Fibroblast of lung (primary cell): ENCODE results near the gene REM1. TPM values are rescaled to one million over a fixed set of nuclear protein-coding genes. Genes with fewer than 3 reads are reported as not detected.
"Not testable (repeated sequence)": the region's sequence is repeated elsewhere in the genome, so short reads cannot be mapped to it uniquely, and the experiment has no call there.

Experiments
- DNase-seq, 2 donors: peaks; one replicate each; pipeline versions ENCODE4 v3.0.0 to v3.0.0-alpha.2; 2010; ENCODE audit warnings: low read depth in 2 of 2
- H2AFZ ChIP-seq: 2 replicates; pipeline ENCODE4 v1.5.1; 2012; ENCODE audit warnings: low read length, control low read depth, inconsistent platforms
- H3K27ac ChIP-seq: 2 replicates; pipeline ENCODE4 v1.5.1; 2011; ENCODE audit warnings: low read length, control low read depth; ENCODE audit not compliant: insufficient read depth
- H3K27me3 ChIP-seq: 2 replicates; pipeline ENCODE4 v1.5.1; 2011; ENCODE audit warnings: mild to moderate bottlenecking, low read length; ENCODE audit not compliant: control insufficient read depth, insufficient read depth
- H3K36me3 ChIP-seq: 2 replicates; pipeline ENCODE4 v1.5.1; 2011; ENCODE audit warnings: low read length; ENCODE audit not compliant: control insufficient read depth, insufficient read depth
- H3K4me1 ChIP-seq: 2 replicates; pipeline ENCODE4 v1.5.1; 2011; ENCODE audit warnings: low read length; ENCODE audit not compliant: control insufficient read depth, insufficient read depth; ENCODE audit errors: extremely low read depth
- H3K4me2 ChIP-seq: 2 replicates; pipeline ENCODE4 v1.5.1; 2011; ENCODE audit warnings: low read length, control low read depth; ENCODE audit not compliant: insufficient read depth; ENCODE audit errors: extremely low read depth
- H3K4me3 ChIP-seq, 4 experiments: fragments of 200-600 bp in 1 of 4; sonication (generic) in 1 of 4; replicated peaks in 1 of 4; 2 replicates each; pipeline ENCODE4 v1.5.1; 2011 to 2016; ENCODE audit warnings: low read length in 4 of 4, low read depth in 3 of 4, mild to moderate bottlenecking in 3 of 4, control low read depth in 2 of 4, inconsistent platforms in 1 of 4, mixed read lengths in 1 of 4; ENCODE audit not compliant: insufficient read depth in 1 of 4; ENCODE audit errors: control extremely low read depth in 1 of 4
- H3K79me2 ChIP-seq: 2 replicates; pipeline ENCODE4 v1.5.1; 2012; ENCODE audit warnings: mild to moderate bottlenecking, low read length, inconsistent platforms; ENCODE audit not compliant: control insufficient read depth, insufficient read depth
- H3K9ac ChIP-seq: 2 replicates; pipeline ENCODE4 v1.5.1; 2011; ENCODE audit warnings: mild to moderate bottlenecking, low read length, control low read depth; ENCODE audit not compliant: insufficient read depth
- H3K9me3 ChIP-seq: 2 replicates; pipeline ENCODE4 v1.5.1; 2012; ENCODE audit warnings: low read depth, low read length; ENCODE audit not compliant: control insufficient read depth, insufficient read depth
- H4K20me1 ChIP-seq: 2 replicates; pipeline ENCODE4 v1.5.1; 2011; ENCODE audit warnings: low read length; ENCODE audit not compliant: control insufficient read depth, insufficient read depth; ENCODE audit errors: extremely low read depth
- EZH2 ChIP-seq: IDR thresholded peaks from 2 replicates; pipeline ENCODE4 v1.5.1; 2012; ENCODE audit warnings: low read length, control low read depth, mild to moderate bottlenecking; ENCODE audit errors: missing control alignments
- polyA plus RNA-seq, 2 donors: library from polyadenylated mRNA; depleted of rRNA in 1 of 2; stranded (reverse) in 1 of 2; unstranded in 1 of 2; fragments of >200 nt; gene quantifications; 2 replicates each; pipeline ENCODE4 v1.2.1, GENCODE V29; 2011 to 2012; ENCODE audit warnings: missing spikeins in 1 of 2
- total RNA-seq: library from RNA; depleted of rRNA; stranded (reverse); fragments of >200 nt; gene quantifications from 2 replicates; pipeline ENCODE4 v1.2.1, GENCODE V29; 2014
- TF ChIP-seq, protein P1 (sequence below), 2 donors: IDR thresholded peaks in 1 of 2; conservative IDR thresholded peaks in 1 of 2; 1 replicate in 1 of 2; 2 replicates in 1 of 2; pipeline ENCODE4 v1.5.1; 2011 to 2012; ENCODE audit warnings: low read length in 2 of 2, control low read depth in 1 of 2, inconsistent platforms in 1 of 2, low read depth in 1 of 2, mild to moderate bottlenecking in 1 of 2

The REM1 gene
- total and polyA plus RNA-seq, 2 donors (not counting 1 experiment from before 2014, with no cell fraction given) = not detected

DNA sequence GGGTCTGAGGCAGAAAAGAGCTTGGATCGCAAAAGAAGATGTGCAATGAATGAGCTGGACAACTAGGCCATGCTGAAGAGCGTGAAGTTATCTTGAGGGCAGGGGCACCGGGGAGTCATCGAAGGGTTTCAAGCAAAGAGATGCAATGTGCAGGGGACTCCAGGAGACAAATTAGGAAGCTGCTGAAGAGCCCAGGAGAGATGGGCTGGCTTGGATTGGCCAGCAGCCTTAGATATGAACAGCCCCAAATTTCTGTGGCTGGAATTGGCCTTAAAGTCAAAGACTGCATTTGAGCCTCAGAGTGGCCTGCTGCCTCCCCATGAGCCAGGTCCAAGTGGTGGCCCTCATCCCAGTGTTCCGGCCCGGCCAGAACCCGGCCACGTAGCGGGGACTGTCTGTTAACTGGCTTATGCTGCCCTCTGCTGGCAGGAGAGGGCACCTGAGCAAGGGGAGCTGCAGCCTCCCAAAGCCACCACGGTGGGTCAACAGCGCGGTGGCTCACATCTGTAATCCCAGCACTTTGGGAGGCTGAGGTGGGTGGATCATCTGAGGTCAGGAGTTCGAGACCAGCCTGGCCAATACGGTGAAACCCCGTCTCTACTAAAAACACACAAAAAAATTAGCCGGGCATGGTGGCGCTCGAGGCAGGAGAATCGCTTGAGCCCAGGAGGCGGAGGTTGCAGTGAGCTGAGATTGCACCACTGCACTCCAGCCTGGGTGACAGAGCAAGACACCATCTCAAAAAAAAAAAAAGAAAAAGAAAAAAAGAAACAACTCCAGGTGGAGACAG is 28.0 kb downstream of the REM1 start:
- TF ChIP-seq, protein P1, sequence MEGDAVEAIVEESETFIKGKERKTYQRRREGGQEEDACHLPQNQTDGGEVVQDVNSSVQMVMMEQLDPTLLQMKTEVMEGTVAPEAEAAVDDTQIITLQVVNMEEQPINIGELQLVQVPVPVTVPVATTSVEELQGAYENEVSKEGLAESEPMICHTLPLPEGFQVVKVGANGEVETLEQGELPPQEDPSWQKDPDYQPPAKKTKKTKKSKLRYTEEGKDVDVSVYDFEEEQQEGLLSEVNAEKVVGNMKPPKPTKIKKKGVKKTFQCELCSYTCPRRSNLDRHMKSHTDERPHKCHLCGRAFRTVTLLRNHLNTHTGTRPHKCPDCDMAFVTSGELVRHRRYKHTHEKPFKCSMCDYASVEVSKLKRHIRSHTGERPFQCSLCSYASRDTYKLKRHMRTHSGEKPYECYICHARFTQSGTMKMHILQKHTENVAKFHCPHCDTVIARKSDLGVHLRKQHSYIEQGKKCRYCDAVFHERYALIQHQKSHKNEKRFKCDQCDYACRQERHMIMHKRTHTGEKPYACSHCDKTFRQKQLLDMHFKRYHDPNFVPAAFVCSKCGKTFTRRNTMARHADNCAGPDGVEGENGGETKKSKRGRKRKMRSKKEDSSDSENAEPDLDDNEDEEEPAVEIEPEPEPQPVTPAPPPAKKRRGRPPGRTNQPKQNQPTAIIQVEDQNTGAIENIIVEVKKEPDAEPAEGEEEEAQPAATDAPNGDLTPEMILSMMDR (conservative IDR thresholded peaks at IDR 0.05 in 1 of 2, IDR thresholded peaks at IDR 0.05 in 1 of 2; ENCODE audit: low read depth in 1 of 2, low read length in 2 of 2) = peak; percentile 84 to 86
- H3K4me1 ChIP-seq, H3K9ac ChIP-seq, H3K36me3 ChIP-seq, H3K27me3 ChIP-seq, H3K79me2 ChIP-seq, H2AFZ ChIP-seq, H3K4me2 ChIP-seq, H4K20me1 ChIP-seq, H3K4me3 ChIP-seq, H3K27ac ChIP-seq, H3K9me3 ChIP-seq: not testable (repeated sequence)
- DNase-seq = peak; percentile 53 to 72

DNA sequence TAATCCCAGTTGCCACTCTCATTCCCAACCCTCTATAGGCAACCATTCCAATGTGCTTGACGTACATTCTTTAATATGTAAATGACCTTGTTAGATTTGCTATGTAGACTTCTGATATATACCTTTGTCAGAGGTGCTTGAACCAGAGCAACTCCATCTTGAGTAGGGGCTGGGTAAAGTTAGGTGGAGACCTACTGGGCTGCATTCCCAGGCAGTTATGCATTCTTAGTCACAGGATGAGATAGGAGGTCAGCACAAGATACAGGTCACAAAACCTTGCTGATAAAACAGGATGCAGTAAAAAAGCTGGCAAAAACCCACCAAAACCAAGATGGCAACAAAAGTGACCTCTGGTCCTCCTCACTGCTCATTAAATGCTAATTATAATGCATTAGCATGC is 30.8 kb downstream of the REM1 start:
- Histone ChIP-seq H3K4me3 (no peak overlapping the region), H2AFZ (no peak overlapping the region), H3K4me1 (no peaks in the 10 kb centered on the region), H3K27ac (no peak overlapping the region), H3K79me2 (no peaks in the 10 kb centered on the region), H3K27me3 (no peaks in the 10 kb centered on the region), H3K9me3 (no peaks in the 10 kb centered on the region), H3K36me3 (no peaks in the 10 kb centered on the region), H3K4me2 (no peak overlapping the region), H3K9ac (no peak overlapping the region), H4K20me1 (no peaks in the 10 kb centered on the region)
- DNase-seq = no peak
- TF ChIP-seq, protein P1 (conservative IDR thresholded peaks at IDR 0.05 in 1 of 2, IDR thresholded peaks at IDR 0.05 in 1 of 2; ENCODE audit: low read depth in 1 of 2, low read length in 2 of 2) = no peak
- no peak for TF ChIP-seq EZH2

GRCh38 chr20:31508517-31509244 is 33.6 kb downstream of the REM1 start:
- H3K4me1 ChIP-seq = no peaks in the 10 kb centered on the region
- TF ChIP-seq EZH2 = no peak
- TF ChIP-seq, protein P1 (conservative IDR thresholded peaks at IDR 0.05 in 1 of 2, IDR thresholded peaks at IDR 0.05 in 1 of 2; ENCODE audit: low read depth in 1 of 2, low read length in 2 of 2) = no peak
- H3K27ac ChIP-seq = no peak overlapping the region
- H3K9ac ChIP-seq = no peak overlapping the region
- H3K4me2 ChIP-seq = no peak overlapping the region
- H4K20me1 ChIP-seq = no peaks in the 10 kb centered on the region
- no peak overlapping the region for H3K4me3 ChIP-seq
- H3K27me3 ChIP-seq = no peaks in the 10 kb centered on the region
- H3K79me2 ChIP-seq = no peaks in the 10 kb centered on the region
- no peaks in the 10 kb centered on the region for H3K36me3 ChIP-seq
- H3K9me3 ChIP-seq = no peaks in the 10 kb centered on the region
- H2AFZ ChIP-seq = no peak overlapping the region
- no peak for DNase-seq
